DOHH2 (cell line): ENCODE results near the gene PSG6.
"Not testable (repeated sequence)": the region's sequence is repeated elsewhere in the genome, so short reads cannot be mapped to it uniquely, and the experiment has no call there.

Experiments
- CTCF ChIP-seq: fragments of 200-600 bp; sonication (generic); IDR thresholded peaks from one replicate; pipeline ENCODE4 v1.5.1; 2014; ENCODE audit warnings: antibody characterized with exemption, mild to moderate bottlenecking, low read depth, low read length; ENCODE audit not compliant: poor library complexity, severe bottlenecking
- EZH2phosphoT487 ChIP-seq: fragments of 200-600 bp; sonication (generic); IDR thresholded peaks from 2 replicates; pipeline ENCODE4 v1.6.1; 2017; ENCODE audit warnings: borderline replicate concordance, mild to moderate bottlenecking, antibody characterized with exemption, low read length, moderate library complexity, mixed read lengths

- TF ChIP-seq CTCF, EZH2phosphoT487: not testable (repeated sequence)
Observed at GRCh38 chr19:42917634-42918033, at the start of gene PSG6.
